ENCODE measurements around the gene OSBPL6. TPM values are rescaled to one million over a fixed set of nuclear protein-coding genes. Genes with fewer than 3 reads are reported as not detected.

Gene OSBPL6
- total and polyA plus RNA-seq, 3 donors from 2014 or later, result 1.7 to 3.8 (median 2.6) TPM

DNA sequence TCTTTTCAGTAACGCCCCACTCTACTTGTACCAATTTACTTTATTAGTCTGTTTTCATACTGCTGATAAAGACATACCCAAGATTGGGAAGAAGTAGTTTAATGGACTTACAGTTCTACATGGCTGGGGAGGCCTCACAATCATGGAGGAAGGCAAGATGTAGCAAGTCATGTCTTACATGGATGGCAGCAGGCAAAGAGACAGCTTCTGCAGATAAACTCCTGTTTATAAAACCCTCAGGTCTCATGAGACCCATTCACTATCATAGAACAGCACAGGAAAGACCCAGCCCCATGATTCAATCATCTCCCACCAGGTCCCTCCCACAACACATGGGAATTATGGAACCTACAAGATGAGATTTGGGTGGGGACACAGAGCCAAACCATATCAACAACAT lies 38.8 kb upstream of the OSBPL6 start:
- no peaks in the 10 kb centered on the region for H3K4me1 ChIP-seq
- TF ChIP-seq, protein P1, sequence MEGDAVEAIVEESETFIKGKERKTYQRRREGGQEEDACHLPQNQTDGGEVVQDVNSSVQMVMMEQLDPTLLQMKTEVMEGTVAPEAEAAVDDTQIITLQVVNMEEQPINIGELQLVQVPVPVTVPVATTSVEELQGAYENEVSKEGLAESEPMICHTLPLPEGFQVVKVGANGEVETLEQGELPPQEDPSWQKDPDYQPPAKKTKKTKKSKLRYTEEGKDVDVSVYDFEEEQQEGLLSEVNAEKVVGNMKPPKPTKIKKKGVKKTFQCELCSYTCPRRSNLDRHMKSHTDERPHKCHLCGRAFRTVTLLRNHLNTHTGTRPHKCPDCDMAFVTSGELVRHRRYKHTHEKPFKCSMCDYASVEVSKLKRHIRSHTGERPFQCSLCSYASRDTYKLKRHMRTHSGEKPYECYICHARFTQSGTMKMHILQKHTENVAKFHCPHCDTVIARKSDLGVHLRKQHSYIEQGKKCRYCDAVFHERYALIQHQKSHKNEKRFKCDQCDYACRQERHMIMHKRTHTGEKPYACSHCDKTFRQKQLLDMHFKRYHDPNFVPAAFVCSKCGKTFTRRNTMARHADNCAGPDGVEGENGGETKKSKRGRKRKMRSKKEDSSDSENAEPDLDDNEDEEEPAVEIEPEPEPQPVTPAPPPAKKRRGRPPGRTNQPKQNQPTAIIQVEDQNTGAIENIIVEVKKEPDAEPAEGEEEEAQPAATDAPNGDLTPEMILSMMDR (IDR thresholded peaks at IDR 0.05), result no peak
- TF ChIP-seq POLR2A (IDR thresholded peaks at IDR 0.05), result no peak
- no peaks in the 10 kb centered on the region for H3K9me3 ChIP-seq
- no peaks in the 10 kb centered on the region for H3K36me3 ChIP-seq (ENCODE audit: low read depth, missing control alignments)
- intact Hi-C loops (cut with DNase I; ENCODE audit: low total_unique reads), result no loop called here
- H3K27ac ChIP-seq, result no peak overlapping the region
- WGBS, 2 donors, result 100% methylated on average over 1 of the region's 1 CpG
- no peak for DNase-seq
- H3K4me3 ChIP-seq, result no peak overlapping the region
- H3K27me3 ChIP-seq, result no peaks in the 10 kb centered on the region

DNA sequence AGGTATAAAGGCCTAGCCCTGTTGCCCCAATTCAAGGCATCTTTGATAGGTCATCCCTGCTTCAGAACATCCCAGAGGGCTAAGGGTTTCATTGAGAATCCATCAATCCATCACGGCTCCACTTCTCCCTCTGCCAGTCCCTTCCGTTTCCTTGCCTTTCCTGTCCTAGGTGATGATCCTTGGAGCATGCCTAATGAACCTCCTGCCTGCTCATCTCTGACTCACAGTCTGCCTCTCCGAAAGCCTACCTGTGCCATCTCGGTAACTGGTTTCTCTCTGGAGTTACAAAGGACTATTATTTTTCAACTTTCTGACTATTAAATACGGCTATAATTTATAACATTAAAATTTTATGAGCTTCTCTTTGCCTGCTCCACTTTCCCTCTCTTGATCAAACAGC lies 36.7 kb upstream of the OSBPL6 start:
- 92 to 93% methylated on average over 5 of the region's 5 CpGs for WGBS, 2 donors
- Histone ChIP-seq H3K9me3 (no peaks in the 10 kb centered on the region), H3K36me3 (ENCODE audit: low read depth, missing control alignments) (no peaks in the 10 kb centered on the region), H3K4me3 (no peak overlapping the region), H3K27me3 (no peaks in the 10 kb centered on the region), H3K4me1 (no peaks in the 10 kb centered on the region), H3K27ac (no peak overlapping the region)
- no peak for DNase-seq
- intact Hi-C loops (cut with DNase I; ENCODE audit: low total_unique reads), result no loop called here
- TF ChIP-seq, protein P1 (IDR thresholded peaks at IDR 0.05), result no peak
- no peak for TF ChIP-seq POLR2A (IDR thresholded peaks at IDR 0.05)

DNA sequence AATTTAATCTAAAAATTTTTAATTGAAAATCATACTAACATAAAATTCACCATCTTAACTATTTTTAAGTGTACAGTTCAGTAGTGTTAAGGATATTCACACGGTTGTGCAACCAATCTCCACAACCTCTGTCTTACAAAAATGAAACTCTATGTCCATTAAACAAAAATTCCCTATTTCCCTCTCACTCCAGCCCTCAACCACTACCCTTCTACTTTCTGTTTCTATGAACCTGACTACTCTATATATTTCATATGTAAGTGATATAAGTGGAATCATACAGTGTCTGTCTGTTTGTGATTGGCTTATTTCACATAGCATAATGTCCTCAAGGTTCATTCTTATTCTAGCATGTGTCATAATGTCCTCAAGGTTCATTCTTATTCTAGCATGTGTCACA lies 34.3 kb upstream of the OSBPL6 start:
- no peaks in the 10 kb centered on the region for H3K9me3 ChIP-seq
- H3K36me3 ChIP-seq (ENCODE audit: low read depth, missing control alignments), result no peaks in the 10 kb centered on the region
- H3K4me1 ChIP-seq, result no peaks in the 10 kb centered on the region
- no peak overlapping the region for H3K4me3 ChIP-seq
- no peaks in the 10 kb centered on the region for H3K27me3 ChIP-seq
- 81 to 91% methylated on average over 1 of the region's 1 CpG for WGBS, 2 donors
- H3K27ac ChIP-seq, result no peak overlapping the region
- TF ChIP-seq, protein P1 (IDR thresholded peaks at IDR 0.05), result no peak
- no peak for TF ChIP-seq POLR2A (IDR thresholded peaks at IDR 0.05)
- intact Hi-C loops (cut with DNase I; ENCODE audit: low total_unique reads), result no loop called here
- DNase-seq, result no peak

DNA sequence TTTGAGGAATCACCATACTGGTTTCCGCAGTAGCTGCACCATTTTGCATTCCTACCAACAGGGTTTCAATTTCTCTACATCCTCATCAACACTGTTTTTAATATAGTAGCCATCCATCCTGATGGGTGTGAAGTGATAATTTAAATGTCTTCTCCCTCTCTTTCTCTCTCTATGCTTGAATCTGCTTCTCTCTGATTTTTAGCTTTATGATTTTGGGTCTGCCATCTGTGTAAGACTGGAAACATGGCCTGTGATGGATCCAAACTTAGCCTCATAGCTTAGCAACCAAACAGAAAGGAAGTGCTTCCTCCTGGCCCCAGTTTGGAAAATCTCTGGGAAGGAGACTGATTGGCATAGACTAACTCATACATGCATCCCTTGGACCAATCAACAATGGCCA lies 33.7 kb upstream of the OSBPL6 start:
- no peak for DNase-seq
- intact Hi-C loops (cut with DNase I; ENCODE audit: low total_unique reads), result no loop called here
- no peaks in the 10 kb centered on the region for H3K9me3 ChIP-seq
- 96 to 97% methylated on average over 1 of the region's 1 CpG for WGBS, 2 donors
- H3K36me3 ChIP-seq (ENCODE audit: low read depth, missing control alignments), result no peaks in the 10 kb centered on the region
- H3K27me3 ChIP-seq, result no peaks in the 10 kb centered on the region
- H3K4me1 ChIP-seq, result no peaks in the 10 kb centered on the region
- TF ChIP-seq, protein P1 (IDR thresholded peaks at IDR 0.05), result no peak
- TF ChIP-seq POLR2A (IDR thresholded peaks at IDR 0.05), result no peak
- H3K4me3 ChIP-seq, result no peak overlapping the region
- H3K27ac ChIP-seq, result no peak overlapping the region

DNA sequence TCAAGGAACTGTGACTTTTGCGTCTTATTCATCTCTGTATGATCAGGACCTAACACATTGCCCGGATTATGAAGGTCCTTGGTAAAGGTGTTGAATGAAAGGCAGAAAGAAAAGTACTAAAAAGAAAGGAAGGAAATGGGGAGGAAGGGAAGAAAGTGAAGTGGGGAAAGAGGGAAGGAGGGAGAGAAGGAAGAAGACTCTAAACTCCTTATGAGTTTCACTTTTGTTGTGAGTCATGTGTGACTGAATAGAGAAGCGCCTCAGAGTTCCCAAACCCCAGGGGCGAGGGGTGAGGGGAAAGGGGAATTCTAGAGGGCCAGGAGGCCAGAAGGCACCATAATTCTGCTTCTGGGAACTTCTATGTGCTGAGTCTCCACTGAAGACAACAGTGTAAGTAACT lies 30.9 kb upstream of the OSBPL6 start:
- Histone ChIP-seq H3K4me3 (no peak overlapping the region), H3K9me3 (no peaks in the 10 kb centered on the region), H3K36me3 (ENCODE audit: low read depth, missing control alignments) (no peaks in the 10 kb centered on the region), H3K27me3 (no peaks in the 10 kb centered on the region), H3K4me1 (no peaks in the 10 kb centered on the region), H3K27ac (no peak overlapping the region)
- 75 to 79% methylated on average over 4 of the region's 4 CpGs for WGBS, 2 donors
- intact Hi-C loops (cut with DNase I; ENCODE audit: low total_unique reads), result no loop called here
- TF ChIP-seq POLR2A (IDR thresholded peaks at IDR 0.05), result no peak
- TF ChIP-seq, protein P1 (IDR thresholded peaks at IDR 0.05), result no peak
- no peak for DNase-seq
